Hippocampal formation (tissue), 2 donors: Measurements from ENCODE around the gene TBCE.
A peak's percentile ranks its signal among the peaks of the same experiment; 100 is the strongest.

ENCODE experiments used
- DNase-seq, 2 donors: peaks; one replicate each; lab custom pipeline; 2025; lab: John Stamatoyannopoulos, UW

TBCE gene

GRCh38 chr1:235410467-235410866, 43.2 kb downstream of the TBCE start:
- no peak for DNase-seq

- DNase-seq, result no peak
Observed at GRCh38 chr1:235411489-235412486, 44.6 kb downstream of the TBCE start.

GRCh38 chr1:235415008-235415904, 48.0 kb downstream of the TBCE start:
- DNase-seq, result peak; percentile 33 to 57

GRCh38 chr1:235416662-235417049, 49.4 kb downstream of the TBCE start:
- DNase-seq, result no peak

- peak; percentile 47 to 60 for DNase-seq
Observed at GRCh38 chr1:235417086-235417697, 50.0 kb downstream of the TBCE start.

- no peak for DNase-seq
Observed at GRCh38 chr1:235421751-235422150, 54.5 kb downstream of the TBCE start.

- no peak for DNase-seq
Observed at GRCh38 chr1:235423214-235423652, 56.0 kb downstream of the TBCE start.

- DNase-seq, result peak in 1 of 2 donors; percentile 2
Observed at GRCh38 chr1:235424092-235424491, 56.9 kb downstream of the TBCE start.

GRCh38 chr1:235425357-235425756, 58.1 kb downstream of the TBCE start:
- DNase-seq, result no peak

- DNase-seq, result no peak
Observed at GRCh38 chr1:235426143-235426542, 58.9 kb downstream of the TBCE start.

- DNase-seq, result no peak
Observed at GRCh38 chr1:235426680-235427079, 59.5 kb downstream of the TBCE start.

- DNase-seq, result no peak
Observed at GRCh38 chr1:235427447-235427846, 60.2 kb downstream of the TBCE start.

- no peak for DNase-seq
Observed at GRCh38 chr1:235429143-235429542, 61.9 kb downstream of the TBCE start.

- no peak for DNase-seq
Observed at GRCh38 chr1:235430991-235431390, 63.8 kb downstream of the TBCE start.

- DNase-seq, result no peak
Observed at GRCh38 chr1:235434001-235434400, 66.8 kb downstream of the TBCE start.

GRCh38 chr1:235441159-235441685, 74.0 kb downstream of the TBCE start:
- no peak for DNase-seq

GRCh38 chr1:235442788-235443429, 75.7 kb downstream of the TBCE start:
- DNase-seq, result no peak

- no peak for DNase-seq
Observed at GRCh38 chr1:235448616-235449015, 81.4 kb downstream of the TBCE start.

GRCh38 chr1:235450433-235450832, 83.2 kb downstream of the TBCE start:
- DNase-seq, result no peak

- DNase-seq, result no peak
Observed at GRCh38 chr1:235450886-235451483, 83.8 kb downstream of the TBCE start.

- no peak for DNase-seq
Observed at GRCh38 chr1:235454021-235454420, 86.8 kb downstream of the TBCE start.
